T-helper 1 cell treated with Interleukin-12 subunit alpha and Interleukin-12 subunit beta and Interleukin-4 antibody, amounts not matched to agents 30 μg/mL and 1 μg/mL, for 36 hours (primary cell): ENCODE results near the gene DENND4C.
"Not testable (repeated sequence)": the region's sequence is repeated elsewhere in the genome, so short reads cannot be mapped to it uniquely, and the experiment has no call there.

Experiments
- H3K27ac Mint-ChIP-seq: one replicate; pipeline ENCODE4 v1.8.0; 2021; ENCODE audit warnings: mild to moderate bottlenecking, mixed read lengths
- H3K27me3 Mint-ChIP-seq: one replicate; pipeline ENCODE4 v1.8.0; 2021; ENCODE audit warnings: low read depth, mixed read lengths
- H3K36me3 Mint-ChIP-seq: one replicate; pipeline ENCODE4 v1.8.0; 2021; ENCODE audit warnings: low read depth, mixed read lengths
- H3K4me1 Mint-ChIP-seq: one replicate; pipeline ENCODE4 v1.8.0; 2021; ENCODE audit warnings: low read depth, mixed read lengths
- H3K4me3 Mint-ChIP-seq: one replicate; pipeline ENCODE4 v1.8.0; 2021; ENCODE audit warnings: mild to moderate bottlenecking, moderate library complexity, mixed read lengths
- H3K9me3 Mint-ChIP-seq: one replicate; pipeline ENCODE4 v1.8.0; 2021; ENCODE audit warnings: mixed read lengths

DENND4C gene

GRCh38 chr9:19239955-19240354 is 9.5 kb downstream of the DENND4C start:
- Mint-ChIP-seq H3K27me3 (no peaks in the 10 kb centered on the region), H3K9me3 (no peaks in the 10 kb centered on the region), H3K4me3 (no peak overlapping the region), H3K4me1 (peaks cover 8% of the 10 kb centered on the region), H3K36me3 (peaks cover 12% of the 10 kb centered on the region), H3K27ac (no peak overlapping the region)

- Mint-ChIP-seq H3K27me3 (no peaks in the 10 kb centered on the region), H3K36me3 (peaks cover 8% of the 10 kb centered on the region), H3K4me1 (peaks cover 5% of the 10 kb centered on the region), H3K9me3 (no peaks in the 10 kb centered on the region), H3K4me3 (no peak overlapping the region), H3K27ac (no peak overlapping the region)
Measured at GRCh38 chr9:19241728-19242127, 11.2 kb downstream of the DENND4C start.

GRCh38 chr9:19243366-19244033 is 13.0 kb downstream of the DENND4C start:
- Mint-ChIP-seq H3K36me3 (peaks cover 12% of the 10 kb centered on the region), H3K27ac (no peak overlapping the region), H3K4me3 (no peak overlapping the region), H3K27me3 (no peaks in the 10 kb centered on the region), H3K4me1 (peaks cover 5% of the 10 kb centered on the region), H3K9me3 (no peaks in the 10 kb centered on the region)

DNA sequence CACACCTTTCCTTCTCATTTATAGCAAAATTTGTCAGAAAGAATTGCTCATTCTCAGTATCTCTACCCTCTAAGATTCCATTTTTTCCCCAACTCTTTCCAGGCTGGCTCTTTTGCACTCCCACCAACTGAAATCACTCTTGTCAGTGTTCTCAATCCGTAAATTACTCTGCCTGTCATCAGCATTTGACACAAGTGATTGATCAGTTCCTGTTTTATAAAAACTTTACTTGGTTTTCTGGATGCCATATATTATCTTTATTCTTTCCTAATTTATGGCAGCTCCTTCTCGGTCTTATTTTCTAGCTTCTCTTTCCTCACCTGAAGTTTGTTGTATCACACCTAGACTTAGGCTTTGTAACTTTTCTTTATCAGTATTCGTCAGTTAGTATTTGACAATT is 16.4 kb downstream of the DENND4C start:
- peaks cover 6% of the 10 kb centered on the region for H3K4me1 Mint-ChIP-seq
- no peak overlapping the region for H3K27ac Mint-ChIP-seq

DNA sequence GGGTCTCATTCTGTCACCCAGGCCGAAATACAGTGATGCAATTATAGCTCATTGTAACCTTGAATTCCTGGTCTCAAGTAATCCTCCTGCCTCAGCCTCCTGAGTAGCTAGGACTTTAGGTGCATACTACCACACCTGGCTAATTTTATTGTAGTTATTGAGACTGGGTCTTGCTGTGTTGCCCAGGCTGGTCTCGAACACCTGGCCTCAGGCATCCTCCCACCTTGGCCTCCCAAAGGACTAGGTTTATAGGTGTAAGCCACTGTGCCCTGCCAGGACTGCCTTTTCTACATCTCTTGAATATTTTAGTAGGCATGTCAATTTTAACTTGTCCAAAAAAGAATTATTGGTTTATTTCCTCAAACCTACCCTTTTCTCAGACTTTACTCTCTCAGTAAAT is 16.9 kb downstream of the DENND4C start:
- no peak overlapping the region for H3K27ac Mint-ChIP-seq
- peaks cover 7% of the 10 kb centered on the region for H3K4me1 Mint-ChIP-seq
- no peaks in the 10 kb centered on the region for H3K9me3 Mint-ChIP-seq
- peaks cover 8% of the 10 kb centered on the region for H3K36me3 Mint-ChIP-seq
- H3K27me3 Mint-ChIP-seq, result no peaks in the 10 kb centered on the region
- H3K4me3 Mint-ChIP-seq, result no peak overlapping the region

More for the DNA sequence above, 16.4 kb downstream of the DENND4C start:
- Mint-ChIP-seq H3K9me3 (no peaks in the 10 kb centered on the region), H3K27me3 (no peaks in the 10 kb centered on the region), H3K36me3 (peaks cover 7% of the 10 kb centered on the region), H3K4me3 (no peak overlapping the region)

DNA sequence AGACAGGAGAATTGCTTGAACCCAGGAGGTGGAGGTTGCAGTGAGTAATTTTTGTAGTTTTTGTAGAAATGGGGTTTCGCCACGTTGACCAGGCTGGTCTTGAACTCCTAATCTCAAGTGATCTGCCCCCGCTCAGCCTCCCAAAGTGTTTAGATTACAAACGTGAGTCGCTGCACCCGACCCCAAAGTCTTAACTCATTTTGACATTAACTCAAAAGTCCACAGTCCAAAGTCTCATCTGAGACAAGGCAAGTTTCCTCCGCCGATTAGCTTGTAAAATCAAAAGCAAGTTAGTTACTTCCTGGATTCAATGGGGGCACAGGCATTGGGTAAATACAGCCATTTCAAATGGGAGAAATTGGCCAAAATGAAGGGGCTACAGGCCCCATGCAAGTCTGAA is 19.9 kb downstream of the DENND4C start:
- not testable (repeated sequence) for H3K27me3 Mint-ChIP-seq, H3K4me3 Mint-ChIP-seq, H3K9me3 Mint-ChIP-seq, H3K36me3 Mint-ChIP-seq, H3K4me1 Mint-ChIP-seq, H3K27ac Mint-ChIP-seq

DNA sequence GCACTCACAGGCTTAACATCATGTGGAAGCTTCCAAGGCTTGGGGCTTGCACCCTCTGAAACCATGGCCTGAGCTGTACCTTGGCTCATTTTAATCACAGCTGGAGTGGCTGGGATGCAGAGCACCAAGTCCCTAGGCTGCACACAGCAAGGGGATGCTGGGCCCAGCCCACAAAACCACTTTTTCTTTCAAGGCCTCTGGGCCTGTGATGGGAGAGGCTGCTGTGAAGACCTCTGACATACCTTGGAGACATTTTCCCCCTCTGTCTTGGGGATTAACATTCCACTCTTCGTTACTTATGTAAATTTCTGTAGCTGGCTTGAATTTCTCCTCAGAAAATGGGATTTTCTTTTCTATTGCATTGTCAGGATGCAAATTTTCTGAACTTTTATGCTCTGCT is 20.7 kb downstream of the DENND4C start:
- not testable (repeated sequence) for H3K27me3 Mint-ChIP-seq, H3K36me3 Mint-ChIP-seq, H3K4me3 Mint-ChIP-seq, H3K4me1 Mint-ChIP-seq, H3K27ac Mint-ChIP-seq, H3K9me3 Mint-ChIP-seq

- H3K27me3 Mint-ChIP-seq, H3K27ac Mint-ChIP-seq, H3K9me3 Mint-ChIP-seq, H3K36me3 Mint-ChIP-seq, H3K4me1 Mint-ChIP-seq, H3K4me3 Mint-ChIP-seq: not testable (repeated sequence)
Measured at GRCh38 chr9:19251622-19252021, 21.1 kb downstream of the DENND4C start.

- Mint-ChIP-seq H3K9me3 (no peaks in the 10 kb centered on the region), H3K27me3 (no peaks in the 10 kb centered on the region), H3K36me3 (peaks cover 8% of the 10 kb centered on the region), H3K27ac (no peak overlapping the region), H3K4me3 (no peak overlapping the region), H3K4me1 (peaks cover 5% of the 10 kb centered on the region)
Measured at GRCh38 chr9:19252174-19252884, 21.8 kb downstream of the DENND4C start.

- Mint-ChIP-seq H3K4me1 (peaks cover 5% of the 10 kb centered on the region), H3K9me3 (no peaks in the 10 kb centered on the region), H3K27ac (no peak overlapping the region), H3K36me3 (peaks cover 6% of the 10 kb centered on the region), H3K27me3 (no peaks in the 10 kb centered on the region), H3K4me3 (no peak overlapping the region)
Measured at GRCh38 chr9:19252885-19253219, 22.4 kb downstream of the DENND4C start.

DNA sequence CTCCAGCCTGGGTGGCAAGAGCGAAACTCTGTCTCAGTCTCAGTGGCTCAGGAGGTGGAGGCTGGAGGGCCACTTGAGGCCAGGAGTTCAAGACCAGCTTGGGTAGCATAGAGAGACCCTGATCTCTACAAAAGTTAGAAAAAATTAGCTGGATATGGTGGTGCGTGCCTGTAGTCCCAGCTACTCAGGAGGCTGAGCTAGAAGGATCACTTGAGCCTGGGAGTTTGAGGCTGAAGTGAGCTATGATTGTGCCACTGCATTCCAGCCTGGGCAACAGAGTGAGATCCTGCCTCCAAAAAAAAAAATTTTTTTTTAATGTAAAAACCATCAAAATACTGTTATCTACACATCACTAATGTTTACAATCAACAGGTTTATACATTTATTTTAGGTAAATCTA is 24.6 kb downstream of the DENND4C start:
- Mint-ChIP-seq H3K27me3 (no peaks in the 10 kb centered on the region), H3K4me1 (peaks cover 6% of the 10 kb centered on the region), H3K4me3 (no peak overlapping the region), H3K27ac (no peak overlapping the region), H3K9me3 (no peaks in the 10 kb centered on the region), H3K36me3 (peaks cover 5% of the 10 kb centered on the region)

- H3K4me3 Mint-ChIP-seq, result no peak overlapping the region
- peaks cover 6% of the 10 kb centered on the region for H3K4me1 Mint-ChIP-seq
- no peaks in the 10 kb centered on the region for H3K9me3 Mint-ChIP-seq
- H3K27me3 Mint-ChIP-seq, result no peaks in the 10 kb centered on the region
- H3K27ac Mint-ChIP-seq, result no peak overlapping the region
- H3K36me3 Mint-ChIP-seq, result peaks cover 5% of the 10 kb centered on the region
Measured at GRCh38 chr9:19255821-19256220, 25.3 kb downstream of the DENND4C start.

DNA sequence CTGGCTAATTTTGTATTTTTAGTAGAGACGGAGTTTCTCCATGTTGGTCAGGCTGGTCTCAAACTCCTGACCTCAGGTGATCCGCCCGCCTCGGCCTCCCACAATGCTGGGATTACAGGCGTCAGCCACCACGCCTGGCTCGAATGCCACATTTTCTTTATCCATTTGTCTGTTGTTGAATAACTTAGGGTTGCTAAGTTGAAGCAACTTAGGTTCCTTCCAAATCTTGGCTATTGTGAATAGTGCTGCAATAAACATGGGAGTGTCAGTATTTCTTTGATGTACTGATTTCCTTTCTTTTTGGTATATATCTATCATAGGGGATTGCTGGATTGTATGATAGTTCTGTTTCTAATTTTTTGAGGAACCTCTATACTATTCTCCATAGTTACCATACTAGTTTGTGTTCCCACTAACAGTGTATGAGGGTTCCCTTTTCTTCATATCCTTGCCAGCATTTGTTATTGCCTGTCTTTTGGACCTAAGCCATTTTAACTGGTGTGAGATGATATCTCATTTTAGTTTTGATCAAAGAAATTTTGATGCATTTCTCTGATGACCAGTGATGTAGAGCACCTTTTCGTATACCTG is 29.3 kb downstream of the DENND4C start:
- not testable (repeated sequence) for H3K27ac Mint-ChIP-seq, H3K4me3 Mint-ChIP-seq, H3K4me1 Mint-ChIP-seq, H3K27me3 Mint-ChIP-seq, H3K9me3 Mint-ChIP-seq, H3K36me3 Mint-ChIP-seq

GRCh38 chr9:19265602-19266001 is 35.1 kb downstream of the DENND4C start:
- not testable (repeated sequence) for H3K27ac Mint-ChIP-seq, H3K27me3 Mint-ChIP-seq, H3K4me3 Mint-ChIP-seq
- Mint-ChIP-seq H3K4me1 (peaks cover 30% of the 10 kb centered on the region), H3K9me3 (peaks cover 11% of the 10 kb centered on the region), H3K36me3 (peaks cover 22% of the 10 kb centered on the region)

DNA sequence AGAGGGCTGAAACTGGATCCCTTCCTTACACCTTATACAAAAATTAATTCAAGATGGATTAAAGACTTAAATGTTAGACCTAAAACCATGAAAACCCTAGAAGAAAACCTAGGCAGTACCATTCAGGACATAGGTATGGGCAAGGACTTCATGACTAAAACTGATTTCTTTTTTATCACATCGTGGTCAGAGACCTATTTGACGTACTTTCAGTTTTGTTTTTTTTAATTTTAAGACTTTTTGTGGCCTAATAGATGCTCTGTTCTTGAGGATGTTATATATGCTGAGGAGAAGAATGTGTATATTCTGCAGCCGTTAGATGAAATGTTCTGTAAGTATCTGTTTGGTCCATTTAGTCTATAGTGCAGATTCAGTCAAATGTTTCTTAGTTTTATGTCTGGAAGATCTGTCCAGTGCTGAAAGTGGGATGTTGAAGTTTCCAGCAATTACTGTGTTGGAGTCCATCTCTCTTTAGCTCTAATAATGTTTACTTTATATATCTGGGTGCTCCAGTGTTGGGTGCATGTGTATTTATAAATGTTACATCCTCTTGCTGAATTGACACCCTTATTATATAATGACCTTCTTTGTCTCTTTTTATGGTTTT is 36.4 kb downstream of the DENND4C start:
- peaks cover 27% of the 10 kb centered on the region for H3K4me1 Mint-ChIP-seq

More for the DNA sequence above, 36.4 kb downstream of the DENND4C start:
- not testable (repeated sequence) for H3K27ac Mint-ChIP-seq, H3K27me3 Mint-ChIP-seq, H3K4me3 Mint-ChIP-seq
- Mint-ChIP-seq H3K9me3 (peaks cover 14% of the 10 kb centered on the region), H3K36me3 (peaks cover 27% of the 10 kb centered on the region)
